Nephron progenitor cell (in vitro differentiated cells): ENCODE results near the gene SMARCB1.

Experiments
- DNase-seq: peaks from one replicate; pipeline ENCODE4 v3.0.0; 2021
- H3K27ac Mint-ChIP-seq: 2 replicates; pipeline ENCODE4 v1.8.0; 2021; ENCODE audit warnings: mild to moderate bottlenecking, moderate library complexity, mixed read lengths
- H3K27me3 Mint-ChIP-seq: 2 replicates; pipeline ENCODE4 v1.8.0; 2021; ENCODE audit warnings: mild to moderate bottlenecking, low read depth, mixed read lengths; ENCODE audit not compliant: poor library complexity
- H3K36me3 Mint-ChIP-seq: 2 replicates; pipeline ENCODE4 v1.8.0; 2021; ENCODE audit warnings: low read depth, mixed read lengths
- H3K4me1 Mint-ChIP-seq: 2 replicates; pipeline ENCODE4 v1.8.0; 2021; ENCODE audit warnings: mixed read lengths
- H3K4me3 Mint-ChIP-seq: 2 replicates; pipeline ENCODE4 v1.8.0; 2021; ENCODE audit warnings: mild to moderate bottlenecking, moderate library complexity, mixed read lengths
- H3K9me3 Mint-ChIP-seq: 2 replicates; pipeline ENCODE4 v1.8.0; 2021; ENCODE audit warnings: mild to moderate bottlenecking, moderate library complexity, mixed read lengths
- CTCF ChIP-seq: fragments of 200-600 bp; sonication (generic); IDR thresholded peaks from 2 replicates; pipeline ENCODE4 v1.5.0; 2021; ENCODE audit warnings: antibody characterized with exemption

Gene SMARCB1

GRCh38 chr22:23878219-23878618 lies 91.5 kb downstream of the SMARCB1 start:
- TF ChIP-seq CTCF: no peak
- H3K36me3 Mint-ChIP-seq: peaks cover 75% of the 10 kb centered on the region
- H3K9me3 Mint-ChIP-seq: no peaks in the 10 kb centered on the region
- H3K4me1 Mint-ChIP-seq: peaks cover 12% of the 10 kb centered on the region
- H3K27me3 Mint-ChIP-seq: peaks cover 7% of the 10 kb centered on the region
- H3K4me3 Mint-ChIP-seq: no peak overlapping the region
- no peak for DNase-seq
- no peak overlapping the region for H3K27ac Mint-ChIP-seq

- H3K27me3 Mint-ChIP-seq: peaks cover 4% of the 10 kb centered on the region
- H3K4me1 Mint-ChIP-seq: peaks cover 12% of the 10 kb centered on the region
- no peak for DNase-seq
- H3K4me3 Mint-ChIP-seq: no peak overlapping the region
- TF ChIP-seq CTCF: no peak
- H3K9me3 Mint-ChIP-seq: no peaks in the 10 kb centered on the region
- no peak overlapping the region for H3K27ac Mint-ChIP-seq
- H3K36me3 Mint-ChIP-seq: peaks cover 57% of the 10 kb centered on the region
Observed at GRCh38 chr22:23882370-23882769, 95.6 kb downstream of the SMARCB1 start.

- Mint-ChIP-seq H3K9me3 (no peaks in the 10 kb centered on the region), H3K4me3 (no peak overlapping the region), H3K27me3 (peaks cover 4% of the 10 kb centered on the region)
Observed at GRCh38 chr22:23883658-23884057, 96.9 kb downstream of the SMARCB1 start.

GRCh38 chr22:23884140-23884539 lies 97.4 kb downstream of the SMARCB1 start:
- no peak overlapping the region for H3K4me3 Mint-ChIP-seq

More at GRCh38 chr22:23883658-23884057, 96.9 kb downstream of the SMARCB1 start:
- no peak overlapping the region for H3K27ac Mint-ChIP-seq
- no peak for TF ChIP-seq CTCF
- H3K36me3 Mint-ChIP-seq: peaks cover 49% of the 10 kb centered on the region
- peaks cover 2% of the 10 kb centered on the region for H3K4me1 Mint-ChIP-seq
- no peak for DNase-seq

More at GRCh38 chr22:23884140-23884539, 97.4 kb downstream of the SMARCB1 start:
- H3K27me3 Mint-ChIP-seq: peaks cover 4% of the 10 kb centered on the region
- TF ChIP-seq CTCF: no peak
- peaks cover 46% of the 10 kb centered on the region for H3K36me3 Mint-ChIP-seq
- H3K27ac Mint-ChIP-seq: no peak overlapping the region
- H3K4me1 Mint-ChIP-seq: no peaks in the 10 kb centered on the region
- no peaks in the 10 kb centered on the region for H3K9me3 Mint-ChIP-seq
- peak; percentile 27 for DNase-seq
